WTC11 (cell line): ENCODE data around the gene RIMS4. TPM values are rescaled to one million over a fixed set of nuclear protein-coding genes. Genes with fewer than 3 reads are reported as not detected.

Experiments
- ATAC-seq: fragments of 200-7000 bp; cut with Tn5 transposase; 2 replicates; pipeline ENCODE4 v1.10.0; 2021; ENCODE audit warnings: mild to moderate bottlenecking, moderate library complexity
- CTCF ChIA-PET: fragments of 300-600 bp; sonication (Branson Sonifier 250); formaldehyde crosslinking; loops from one replicate; lab custom pipeline; 2021; ENCODE audit warnings: antibody characterized with exemption; lab: Charles Lee
- POLR2A ChIA-PET: fragments of 350-600 bp; sonication (Branson Sonifier 250); formaldehyde crosslinking; loops from one replicate; lab custom pipeline; 2021; ENCODE audit warnings: antibody characterized with exemption; lab: Charles Lee
- DNase-seq: peaks from one replicate; pipeline ENCODE4 v3.0.0; 2021; ENCODE audit warnings: low spot score
- H3K27ac Mint-ChIP-seq: 2 replicates; pipeline ENCODE4 v1.8.0; 2021; ENCODE audit warnings: mixed read lengths
- H3K27me3 Mint-ChIP-seq: 2 replicates; pipeline ENCODE4 v1.8.0; 2021; ENCODE audit warnings: low read depth, mild to moderate bottlenecking, moderate library complexity, mixed read lengths
- H3K36me3 Mint-ChIP-seq: 2 replicates; pipeline ENCODE4 v1.8.0; 2021; ENCODE audit warnings: mixed read lengths
- H3K4me1 Mint-ChIP-seq: 2 replicates; pipeline ENCODE4 v1.8.0; 2022; ENCODE audit warnings: mixed read lengths
- H3K4me3 Mint-ChIP-seq: 2 replicates; pipeline ENCODE4 v1.8.0; 2021; ENCODE audit warnings: mild to moderate bottlenecking, moderate library complexity, mixed read lengths
- H3K9me3 Mint-ChIP-seq: 2 replicates; pipeline ENCODE4 v1.8.0; 2021; ENCODE audit warnings: mixed read lengths
- CREB1 ChIP-seq: sonication (generic); formaldehyde crosslinking; IDR thresholded peaks from 2 replicates; pipeline ENCODE4 v1.8.0; 2023; ENCODE audit warnings: mild to moderate bottlenecking, missing genetic modification reagents
- CREM ChIP-seq: sonication (generic); formaldehyde crosslinking; IDR thresholded peaks from 2 replicates; pipeline ENCODE4 v1.8.1; 2022; ENCODE audit warnings: mild to moderate bottlenecking, missing genetic modification reagents, moderate library complexity
- CTCF ChIP-seq: fragments of 200-600 bp; IDR thresholded peaks from 2 replicates; pipeline ENCODE4 v1.8.0; 2022; ENCODE audit warnings: antibody characterized with exemption
- ESRRA ChIP-seq: sonication (generic); formaldehyde crosslinking; IDR thresholded peaks from 2 replicates; pipeline ENCODE4 v1.8.1; 2022; ENCODE audit warnings: mild to moderate bottlenecking, missing genetic modification reagents, borderline replicate concordance
- FOXJ3 ChIP-seq: sonication (generic); formaldehyde crosslinking; IDR thresholded peaks from 2 replicates; pipeline ENCODE4 v1.9.0; 2021; ENCODE audit warnings: missing genetic modification reagents, mild to moderate bottlenecking, borderline replicate concordance
- FOXK1 ChIP-seq: sonication (generic); formaldehyde crosslinking; IDR thresholded peaks from 2 replicates; pipeline ENCODE4 v1.8.0; 2022; ENCODE audit warnings: mild to moderate bottlenecking, moderate library complexity, missing genetic modification reagents
- FOXP1 ChIP-seq: sonication (generic); formaldehyde crosslinking; IDR thresholded peaks from 2 replicates; pipeline ENCODE4 v1.8.0; 2022; ENCODE audit warnings: missing genetic modification reagents, mild to moderate bottlenecking, moderate library complexity, borderline replicate concordance
- FOXP4 ChIP-seq: sonication (generic); formaldehyde crosslinking; IDR thresholded peaks from 2 replicates; pipeline ENCODE4 v1.8.0; 2022; ENCODE audit warnings: mild to moderate bottlenecking, missing genetic modification reagents
- GABPB1 ChIP-seq: sonication (generic); formaldehyde crosslinking; IDR thresholded peaks from 2 replicates; pipeline ENCODE4 v1.8.1; 2023; ENCODE audit warnings: mild to moderate bottlenecking, missing genetic modification reagents
- IRF1 ChIP-seq: sonication (generic); formaldehyde crosslinking; IDR thresholded peaks from 2 replicates; pipeline ENCODE4 v1.8.0; 2023; ENCODE audit warnings: missing genetic modification reagents
- KAT7 ChIP-seq: sonication (generic); formaldehyde crosslinking; IDR thresholded peaks from 2 replicates; pipeline ENCODE4 v1.8.1; 2023; ENCODE audit warnings: missing genetic modification reagents, mild to moderate bottlenecking, borderline replicate concordance
- NR1H2 ChIP-seq: sonication (generic); formaldehyde crosslinking; IDR thresholded peaks from 2 replicates; pipeline ENCODE4 v1.9.0; 2021; ENCODE audit warnings: mild to moderate bottlenecking, moderate library complexity, missing genetic modification reagents
- PRDM15 ChIP-seq: sonication (generic); formaldehyde crosslinking; IDR thresholded peaks from 2 replicates; pipeline ENCODE4 v1.8.0; 2022; ENCODE audit warnings: missing genetic modification reagents
- RORB ChIP-seq: fragments of 250-450 bp; sonication (Bioruptor Pico); IDR thresholded peaks from 2 replicates; pipeline ENCODE4 v1.9.0; 2021; ENCODE audit warnings: mild to moderate bottlenecking
- TEAD1 ChIP-seq: sonication (generic); formaldehyde crosslinking; IDR thresholded peaks from 2 replicates; pipeline ENCODE4 v1.8.0; 2022; ENCODE audit warnings: mild to moderate bottlenecking, missing genetic modification reagents
- ZBTB21 ChIP-seq: sonication (generic); formaldehyde crosslinking; IDR thresholded peaks from 2 replicates; pipeline ENCODE4 v1.8.1; 2023; ENCODE audit warnings: mild to moderate bottlenecking, missing genetic modification reagents, borderline replicate concordance
- ZNF396 ChIP-seq: fragments of 250-450 bp; sonication (Bioruptor Pico); IDR thresholded peaks from 2 replicates; pipeline ENCODE4 v1.8.0; 2021; ENCODE audit warnings: mild to moderate bottlenecking, moderate library complexity, borderline replicate concordance
- ZNF423 ChIP-seq: fragments of 250-450 bp; sonication (Bioruptor Pico); IDR thresholded peaks from 2 replicates; pipeline ENCODE4 v2.1.2; 2022; ENCODE audit warnings: mild to moderate bottlenecking, moderate library complexity
- total RNA-seq: library from RNA; stranded (reverse); gene quantifications from 3 replicates; pipeline ENCODE4 v1.2.3, GENCODE V29; 2021

Gene RIMS4
- total RNA-seq, 1 experiment from 2014 or later: 24.8 TPM

- Mint-ChIP-seq H3K27ac (no peak overlapping the region), H3K9me3 (no peaks in the 10 kb centered on the region), H3K36me3 (no peaks in the 10 kb centered on the region), H3K4me3 (no peak overlapping the region), H3K4me1 (no peaks in the 10 kb centered on the region; the same call in 1 of the 2 replicates), H3K27me3 (no peaks in the 10 kb centered on the region)
- ChIA-PET CTCF (no interaction called here), POLR2A (no interaction called here)
- TF ChIP-seq FOXK1 (CRISPR knock-in tag) (no peak), FOXP1 (CRISPR knock-in tag) (no peak), PRDM15 (CRISPR knock-in tag) (peak; percentile 39; the same call in 1 of the 2 replicates), KAT7 (no peak), ZNF396 (CRISPR knock-in tag) (no peak)
- DNase-seq (no peak), ATAC-seq (no peak)
Measured at GRCh38 chr20:44819936-44820335, 9.6 kb upstream of the RIMS4 start.

GRCh38 chr20:44817143-44817910 is 7.0 kb upstream of the RIMS4 start:
- no peak for TF ChIP-seq CTCF
- TF ChIP-seq CREM: no peak
- TF ChIP-seq FOXP4: no peak
- no peak for TF ChIP-seq TEAD1 (CRISPR knock-in tag)
- TF ChIP-seq ZNF423 (CRISPR knock-in tag): no peak
- TF ChIP-seq CREB1 (CRISPR knock-in tag): no peak
- no peak for TF ChIP-seq ZBTB21
- no peak for TF ChIP-seq RORB (CRISPR knock-in tag)
- TF ChIP-seq FOXJ3 (CRISPR knock-in tag): no peak
- TF ChIP-seq GABPB1 (CRISPR knock-in tag): no peak
- TF ChIP-seq IRF1 (CRISPR knock-in tag): no peak
- no peak for TF ChIP-seq ESRRA (CRISPR knock-in tag)
- no peak for TF ChIP-seq NR1H2 (CRISPR knock-in tag)
- TF ChIP-seq, all 79 proteins: peak for 0
- H3K4me3 Mint-ChIP-seq: no peak overlapping the region
- H3K9me3 Mint-ChIP-seq: no peaks in the 10 kb centered on the region
- H3K36me3 Mint-ChIP-seq: no peaks in the 10 kb centered on the region
- ATAC-seq (no peak), DNase-seq (no peak)
- peaks cover 14% of the 10 kb centered on the region for H3K27me3 Mint-ChIP-seq
- no peaks in the 10 kb centered on the region; the same call in 1 of the 2 replicates for H3K4me1 Mint-ChIP-seq
- ChIA-PET POLR2A (no interaction called here), CTCF (interaction anchor here (1.3 kb wide), 1 partner anchor 15 kb away, joined by 3 read pairs; no protein-coding TSS in a partner anchor)
- no peak overlapping the region for H3K27ac Mint-ChIP-seq
